Measurements from ENCODE around the gene RAB12.
"Not testable (repeated sequence)": the region's sequence is repeated elsewhere in the genome, so short reads cannot be mapped to it uniquely, and the experiment has no call there.

Gene RAB12

GRCh38 chr18:8639762-8640161 lies 30.5 kb downstream of the RAB12 start:
- H2AFZ ChIP-seq (ENCODE audit: low read length) = no peak overlapping the region
- no peaks in the 10 kb centered on the region for H3K9me2 ChIP-seq (replicated peaks; ENCODE audit: low read depth, low read length)
- H3K4me1 ChIP-seq (ENCODE audit: insufficient read depth, low read length, poor library complexity, severe bottlenecking) = no peaks in the 10 kb centered on the region
- no peaks in the 10 kb centered on the region for H3K9me3 ChIP-seq (ENCODE audit: insufficient read depth, low read depth, low read length)
- H3F3A ChIP-seq (ENCODE audit: low read depth) = no peaks in the 10 kb centered on the region
- H3K4me2 ChIP-seq (ENCODE audit: low read depth, low read length, poor library complexity, severe bottlenecking) = no peak overlapping the region
- peaks cover 44% of the 10 kb centered on the region for H3K36me3 ChIP-seq (ENCODE audit: insufficient read depth, low read length)
- H3K27me3 ChIP-seq (ENCODE audit: insufficient read depth, low read length, poor library complexity, severe bottlenecking) = no peaks in the 10 kb centered on the region
- no peaks in the 10 kb centered on the region for H4K20me1 ChIP-seq (ENCODE audit: insufficient read depth, low read length, poor library complexity, severe bottlenecking)
- H3K79me2 ChIP-seq (ENCODE audit: insufficient read depth, low read length) = no peaks in the 10 kb centered on the region
- no peak overlapping the region for H3K9ac ChIP-seq (ENCODE audit: low read depth, low read length, poor library complexity, severe bottlenecking)
- no peak for TF ChIP-seq EZH2phosphoT487 (IDR thresholded peaks at IDR 0.05; ENCODE audit: borderline replicate concordance)
- TF ChIP-seq CTCF (conservative IDR thresholded peaks at IDR 0.05; ENCODE audit: low read length) = no peak
- H3K4me3 ChIP-seq (ENCODE audit: low read length, poor library complexity, severe bottlenecking) = no peak overlapping the region

- no peaks in the 10 kb centered on the region for H3K9me3 ChIP-seq (ENCODE audit: insufficient read depth, low read depth, low read length)
- H3K4me2 ChIP-seq (ENCODE audit: low read depth, low read length, poor library complexity, severe bottlenecking) = no peak overlapping the region
- TF ChIP-seq EZH2phosphoT487 (IDR thresholded peaks at IDR 0.05; ENCODE audit: borderline replicate concordance) (no peak), CTCF (conservative IDR thresholded peaks at IDR 0.05; ENCODE audit: low read length) (no peak)
- H3F3A ChIP-seq (ENCODE audit: low read depth) = no peaks in the 10 kb centered on the region
- no peak overlapping the region for H2AFZ ChIP-seq (ENCODE audit: low read length)
- no peaks in the 10 kb centered on the region for H3K9me2 ChIP-seq (replicated peaks; ENCODE audit: low read depth, low read length)
- H4K20me1 ChIP-seq (ENCODE audit: insufficient read depth, low read length, poor library complexity, severe bottlenecking) = no peaks in the 10 kb centered on the region
- no peaks in the 10 kb centered on the region for H3K27me3 ChIP-seq (ENCODE audit: insufficient read depth, low read length, poor library complexity, severe bottlenecking)
- H3K9ac ChIP-seq (ENCODE audit: low read depth, low read length, poor library complexity, severe bottlenecking) = no peak overlapping the region
- H3K79me2 ChIP-seq (ENCODE audit: insufficient read depth, low read length) = no peaks in the 10 kb centered on the region
- H3K4me3 ChIP-seq (ENCODE audit: low read length, poor library complexity, severe bottlenecking) = no peak overlapping the region
- H3K36me3 ChIP-seq (ENCODE audit: insufficient read depth, low read length) = peaks cover 18% of the 10 kb centered on the region
- no peaks in the 10 kb centered on the region for H3K4me1 ChIP-seq (ENCODE audit: insufficient read depth, low read length, poor library complexity, severe bottlenecking)
These were observed 34.2 kb downstream of the RAB12 start for GRCh38 chr18:8643326-8643878.

GRCh38 chr18:8647359-8647758 lies 38.1 kb downstream of the RAB12 start:
- H3K4me2 ChIP-seq (ENCODE audit: low read depth, low read length, poor library complexity, severe bottlenecking) = not testable (repeated sequence)

GRCh38 chr18:8651478-8652261 lies 42.4 kb downstream of the RAB12 start:
- H3K9me3 ChIP-seq (ENCODE audit: insufficient read depth, low read depth, low read length); H3K4me3 ChIP-seq (ENCODE audit: low read length, poor library complexity, severe bottlenecking); H3K4me2 ChIP-seq (ENCODE audit: low read depth, low read length, poor library complexity, severe bottlenecking); H3F3A ChIP-seq (ENCODE audit: low read depth); H3K4me1 ChIP-seq (ENCODE audit: insufficient read depth, low read length, poor library complexity, severe bottlenecking); H3K36me3 ChIP-seq (ENCODE audit: insufficient read depth, low read length); H3K79me2 ChIP-seq (ENCODE audit: insufficient read depth, low read length); H3K9ac ChIP-seq (ENCODE audit: low read depth, low read length, poor library complexity, severe bottlenecking); H3K9me2 ChIP-seq (replicated peaks; ENCODE audit: low read depth, low read length); H2AFZ ChIP-seq (ENCODE audit: low read length); H4K20me1 ChIP-seq (ENCODE audit: insufficient read depth, low read length, poor library complexity, severe bottlenecking); H3K27me3 ChIP-seq (ENCODE audit: insufficient read depth, low read length, poor library complexity, severe bottlenecking): not testable (repeated sequence)

More at GRCh38 chr18:8647359-8647758, 38.1 kb downstream of the RAB12 start:
- not testable (repeated sequence) for H3K9me3 ChIP-seq (ENCODE audit: insufficient read depth, low read depth, low read length); H3K4me1 ChIP-seq (ENCODE audit: insufficient read depth, low read length, poor library complexity, severe bottlenecking); H3K27me3 ChIP-seq (ENCODE audit: insufficient read depth, low read length, poor library complexity, severe bottlenecking); H3K4me3 ChIP-seq (ENCODE audit: low read length, poor library complexity, severe bottlenecking); H3K9ac ChIP-seq (ENCODE audit: low read depth, low read length, poor library complexity, severe bottlenecking); H3K36me3 ChIP-seq (ENCODE audit: insufficient read depth, low read length); H3K9me2 ChIP-seq (replicated peaks; ENCODE audit: low read depth, low read length); H2AFZ ChIP-seq (ENCODE audit: low read length); H3F3A ChIP-seq (ENCODE audit: low read depth); H3K79me2 ChIP-seq (ENCODE audit: insufficient read depth, low read length); H4K20me1 ChIP-seq (ENCODE audit: insufficient read depth, low read length, poor library complexity, severe bottlenecking)

Data from Loucy (cell line).